LNCaP clone FGC (cell line): ENCODE measurements around the gene DPP8.
"Not testable (repeated sequence)": the region's sequence is repeated elsewhere in the genome, so short reads cannot be mapped to it uniquely, and the experiment has no call there.

Experiments used
- DNase-seq: peaks from one replicate; pipeline ENCODE4 v3.0.0-alpha.2; 2011; ENCODE audit warnings: low read depth
- H3K4me3 ChIP-seq: 2 replicates; pipeline ENCODE4 v1.5.1; 2011; ENCODE audit warnings: mild to moderate bottlenecking, low read depth, low read length, control low read depth
- TF ChIP-seq, protein P1 (sequence below): IDR thresholded peaks from 2 replicates; pipeline ENCODE4 v1.5.1; 2012; ENCODE audit warnings: mild to moderate bottlenecking; ENCODE audit not compliant: control insufficient read depth, insufficient read depth; ENCODE audit errors: extremely low read depth

The DPP8 gene

DNA sequence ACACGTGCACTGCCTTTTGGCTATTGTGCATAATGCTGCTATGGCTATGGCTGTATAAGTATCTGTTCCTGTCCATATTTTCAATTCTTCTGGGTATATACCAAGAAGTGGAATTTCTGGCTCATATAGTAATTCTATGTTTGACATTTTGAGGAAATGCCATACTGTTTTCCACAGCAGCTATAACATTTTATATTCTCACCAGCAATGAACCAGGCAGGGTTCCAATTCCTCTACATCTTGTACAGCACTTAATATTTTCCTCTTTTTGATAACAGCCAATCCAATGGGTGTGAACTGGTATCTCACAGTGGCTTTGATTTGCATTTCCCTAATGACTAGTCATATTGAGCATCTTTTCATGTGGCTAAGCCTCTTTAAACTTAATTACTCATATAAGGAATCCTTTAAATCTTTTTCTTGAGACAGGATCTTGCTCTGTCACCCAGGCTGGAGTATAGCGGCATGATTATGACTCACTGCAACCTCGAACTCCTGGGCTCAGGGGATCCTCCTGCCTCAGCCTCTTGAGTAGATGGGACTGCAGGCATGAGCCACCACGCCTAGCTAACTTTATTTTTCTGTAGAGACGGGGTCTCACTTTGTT is 56.6 kb downstream of the DPP8 start:
- no peak overlapping the region for H3K4me3 ChIP-seq
- TF ChIP-seq, protein P1, sequence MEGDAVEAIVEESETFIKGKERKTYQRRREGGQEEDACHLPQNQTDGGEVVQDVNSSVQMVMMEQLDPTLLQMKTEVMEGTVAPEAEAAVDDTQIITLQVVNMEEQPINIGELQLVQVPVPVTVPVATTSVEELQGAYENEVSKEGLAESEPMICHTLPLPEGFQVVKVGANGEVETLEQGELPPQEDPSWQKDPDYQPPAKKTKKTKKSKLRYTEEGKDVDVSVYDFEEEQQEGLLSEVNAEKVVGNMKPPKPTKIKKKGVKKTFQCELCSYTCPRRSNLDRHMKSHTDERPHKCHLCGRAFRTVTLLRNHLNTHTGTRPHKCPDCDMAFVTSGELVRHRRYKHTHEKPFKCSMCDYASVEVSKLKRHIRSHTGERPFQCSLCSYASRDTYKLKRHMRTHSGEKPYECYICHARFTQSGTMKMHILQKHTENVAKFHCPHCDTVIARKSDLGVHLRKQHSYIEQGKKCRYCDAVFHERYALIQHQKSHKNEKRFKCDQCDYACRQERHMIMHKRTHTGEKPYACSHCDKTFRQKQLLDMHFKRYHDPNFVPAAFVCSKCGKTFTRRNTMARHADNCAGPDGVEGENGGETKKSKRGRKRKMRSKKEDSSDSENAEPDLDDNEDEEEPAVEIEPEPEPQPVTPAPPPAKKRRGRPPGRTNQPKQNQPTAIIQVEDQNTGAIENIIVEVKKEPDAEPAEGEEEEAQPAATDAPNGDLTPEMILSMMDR: no peak
- DNase-seq: no peak

DNA sequence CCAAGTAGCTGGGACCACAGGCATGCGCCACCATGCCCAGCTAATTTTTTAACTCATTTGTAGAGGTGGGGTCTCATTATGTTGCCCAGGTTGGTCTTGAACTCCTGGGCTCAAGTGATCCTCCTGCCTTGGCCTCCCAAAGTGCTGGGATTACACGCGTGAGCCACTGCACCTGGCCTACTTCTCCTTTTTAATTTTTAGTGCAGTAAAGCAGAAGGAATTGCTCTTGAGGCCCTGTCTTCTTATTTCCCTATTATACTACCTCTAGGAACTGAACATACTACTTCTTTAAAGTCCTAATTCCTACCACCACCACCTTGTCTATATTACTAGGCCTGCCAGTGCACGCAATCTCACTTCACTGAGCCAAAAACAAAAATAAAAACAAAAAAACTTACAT is 62.2 kb downstream of the DPP8 start:
- not testable (repeated sequence) for DNase-seq

DNA sequence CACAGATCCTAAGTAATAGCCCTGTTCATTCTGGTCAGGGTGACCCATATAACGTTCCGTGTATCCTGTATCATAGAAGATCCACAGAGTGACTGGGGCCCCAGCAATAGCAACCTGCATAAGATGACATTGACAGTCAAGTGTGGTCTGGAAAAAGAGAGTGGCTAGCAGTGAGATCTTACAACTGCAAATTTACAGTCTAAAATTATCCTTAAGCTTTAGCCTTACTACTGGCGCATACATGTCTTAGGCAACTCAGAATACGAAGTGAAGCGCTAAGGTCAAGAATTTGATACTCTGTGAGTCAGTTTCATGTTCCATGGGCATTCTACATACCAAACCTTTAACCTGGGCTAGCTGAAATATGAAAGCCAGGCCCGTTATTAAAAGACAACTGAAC is 65.5 kb downstream of the DPP8 start:
- TF ChIP-seq, protein P1: no peak
- H3K4me3 ChIP-seq: no peak overlapping the region
- no peak for DNase-seq

More for the DNA sequence above, 62.2 kb downstream of the DPP8 start:
- not testable (repeated sequence) for H3K4me3 ChIP-seq

DNA sequence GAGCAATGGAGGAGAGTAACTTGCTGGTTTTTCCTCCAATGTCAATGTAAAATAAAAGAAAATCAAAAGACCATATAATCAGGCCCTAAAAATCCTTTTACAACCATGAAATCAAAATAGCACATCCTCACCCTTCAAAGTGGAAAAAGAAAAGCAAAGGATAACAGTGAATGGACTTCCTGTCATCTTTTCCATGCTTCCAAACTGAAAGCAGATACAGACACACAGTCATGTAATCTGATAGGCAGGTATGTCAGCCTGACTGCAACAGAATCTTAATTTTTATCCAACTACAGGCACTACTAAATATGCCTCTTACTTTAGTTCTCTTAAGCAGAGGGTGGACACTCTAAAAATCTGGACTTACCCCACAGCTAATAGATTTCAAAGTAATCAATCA is 66.9 kb downstream of the DPP8 start:
- H3K4me3 ChIP-seq: no peak overlapping the region
- no peak for DNase-seq
- TF ChIP-seq, protein P1: no peak

DNA sequence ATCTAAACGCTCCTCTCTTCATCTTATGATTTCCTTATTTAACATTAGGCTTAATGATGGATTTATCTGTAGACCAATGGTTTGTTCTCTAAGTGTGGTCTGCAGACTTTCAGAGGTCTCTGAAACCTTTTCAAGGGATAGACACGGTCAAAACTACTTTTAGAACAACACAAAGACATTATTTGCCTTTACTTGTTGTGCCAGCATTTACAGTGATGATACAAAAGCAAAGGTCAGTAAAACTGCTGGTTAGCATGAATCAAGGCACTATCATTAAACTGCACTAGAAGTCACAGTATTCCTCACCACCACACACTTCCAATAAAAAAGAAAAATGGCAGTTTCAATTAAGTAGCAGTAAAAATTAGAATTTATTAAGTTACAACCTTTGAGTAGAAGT is 70.3 kb downstream of the DPP8 start:
- TF ChIP-seq, protein P1: no peak
- no peak for DNase-seq
- H3K4me3 ChIP-seq: no peak overlapping the region

DNA sequence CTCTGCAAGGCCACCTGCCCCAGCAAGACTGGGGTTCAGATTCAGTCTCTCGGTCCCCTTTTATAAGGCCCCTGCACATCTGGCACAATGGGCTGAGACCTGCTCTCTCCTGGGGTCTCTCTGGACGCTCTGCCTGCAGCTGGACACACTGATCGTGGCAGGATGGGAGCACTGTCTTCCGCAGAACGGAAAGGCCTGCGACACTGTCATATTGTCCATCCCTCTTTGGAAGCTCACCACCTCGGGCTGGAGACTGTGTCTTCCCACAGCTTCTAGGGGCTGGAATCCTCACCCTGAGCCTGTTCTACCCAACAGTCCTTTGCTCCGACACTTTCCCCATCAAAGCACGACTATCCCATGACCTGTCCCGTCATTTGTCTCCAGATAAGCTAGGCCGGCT is 83.3 kb downstream of the DPP8 start:
- DNase-seq: no peak
- TF ChIP-seq, protein P1: no peak
- no peak overlapping the region for H3K4me3 ChIP-seq

DNA sequence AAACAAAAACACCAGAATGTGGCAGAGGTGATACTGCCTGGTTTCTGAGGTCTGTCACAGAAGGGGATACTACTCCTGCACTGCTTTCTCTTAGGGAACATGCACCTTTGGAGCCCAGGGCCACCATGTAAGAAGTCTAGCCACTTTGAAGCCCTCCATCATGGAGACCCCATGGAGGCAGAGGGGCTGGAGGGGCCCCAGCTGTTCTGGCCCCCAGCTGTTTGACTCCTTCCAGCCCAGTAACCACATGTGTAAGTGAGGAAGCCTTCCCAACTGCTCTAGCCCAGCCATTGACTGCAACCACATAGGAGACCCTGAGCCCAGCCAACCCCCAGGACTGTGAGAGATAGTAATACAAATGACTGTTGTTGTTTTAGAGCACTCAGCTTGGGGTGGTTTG is 85.8 kb downstream of the DPP8 start:
- no peak overlapping the region for H3K4me3 ChIP-seq
- DNase-seq: no peak
- TF ChIP-seq, protein P1: no peak
